ENCODE measurements around the gene DCAF5. TPM values are rescaled to one million over a fixed set of nuclear protein-coding genes. Genes with fewer than 3 reads are reported as not detected.
A peak's percentile ranks its signal among the peaks of the same experiment; 100 is the strongest.

DCAF5 gene
- total and polyA plus RNA-seq, 2 of the 8 experiments (the other 6 are each of a cell fraction or from before 2014, with no cell fraction given) = 24.3 to 31.0 TPM

DNA sequence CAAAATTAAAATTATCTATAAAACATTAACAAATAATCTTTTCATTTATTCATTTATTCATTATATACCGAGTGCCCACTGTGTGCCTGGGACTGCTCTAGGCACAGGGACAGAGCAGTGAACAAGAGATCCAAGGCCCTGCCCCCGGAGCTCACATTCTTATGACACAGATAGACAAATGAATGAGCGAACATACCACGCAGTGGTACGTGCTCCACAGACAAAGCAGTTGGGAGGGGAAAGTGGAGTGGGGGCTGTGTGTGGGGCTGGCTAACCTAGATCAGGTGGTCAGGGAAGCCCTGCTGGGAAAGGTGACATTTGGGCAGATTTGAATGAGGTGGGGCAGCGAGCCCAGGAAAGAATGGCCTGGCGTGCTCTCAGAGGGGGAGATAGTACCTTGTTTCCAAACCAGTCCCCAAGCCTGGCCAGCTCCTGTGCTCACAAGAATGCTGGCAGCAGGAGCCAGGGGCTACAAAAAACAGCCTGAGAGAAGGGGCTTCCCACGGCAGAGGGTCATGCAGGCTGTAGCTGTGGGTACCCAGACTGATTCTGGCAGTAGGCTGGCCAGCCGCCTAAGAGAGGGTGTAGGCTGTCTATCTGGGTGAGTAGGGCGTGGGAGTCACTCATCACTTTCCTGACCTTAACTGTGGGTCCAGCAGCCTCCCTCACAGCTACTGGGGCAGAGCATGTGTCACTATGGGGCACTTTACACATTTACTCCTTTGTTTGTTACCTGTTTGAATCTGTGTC lies 116.0 kb downstream of the DCAF5 start:
- Histone ChIP-seq H3K4me1 (replicated peaks in 1 of 4; ENCODE audit: control insufficient read depth in 3 of 4, insufficient read depth in 4 of 4, low read length in 3 of 4) (peaks cover 3 to 19% (median 10%) of the 10 kb centered on the region in 4 experiments), H3K23ac (ENCODE audit: insufficient read length) (no peak overlapping the region), H3K4ac (replicated peaks; ENCODE audit: insufficient read length, low read depth, low read length) (peak overlapping the region; percentile 79), H2AK5ac (ENCODE audit: low read depth, low read length) (peak overlapping the region; percentile 18; the same call in 1 of the 2 replicates), H2BK5ac (ENCODE audit: low read depth, low read length) (peak overlapping the region; percentile 76; the same call in 1 of the 2 replicates), H3K9ac (replicated peaks in 1 of 4; ENCODE audit: extremely low read depth in 1 of 4, low read depth in 3 of 4, low read length in 3 of 4) (no peak overlapping the region), H3K79me1 (ENCODE audit: low read depth, low read length) (no peaks in the 10 kb centered on the region), H2BK120ac (replicated peaks; ENCODE audit: low read depth, low read length) (peak overlapping the region; percentile 40), H4K20me1 (replicated peaks in 1 of 2; ENCODE audit: control insufficient read depth in 1 of 2, insufficient read depth in 2 of 2, low read length in 2 of 2) (no peaks in the 10 kb centered on the region), H2BK15ac (ENCODE audit: low read length) (peak overlapping the region; percentile 82; the same call in 1 of the 2 replicates), H3K56ac (replicated peaks; ENCODE audit: insufficient read length, low read depth, low read length) (no peak overlapping the region), H2BK20ac (ENCODE audit: low read length) (peak overlapping the region; percentile 49; the same call in 1 of the 2 replicates), H3K23me2 (ENCODE audit: low read depth, low read length) (no peaks in the 10 kb centered on the region), H3K27ac (ENCODE audit: low read depth, low read length) (no peak overlapping the region), H3K4me3 (ENCODE audit: extremely low read depth in 1 of 4, insufficient read depth in 2 of 4, low read depth in 3 of 4, low read length in 4 of 4) (peak overlapping the region in 1 of 4 experiments; percentile 8; a peak in 1 of 8 replicates), H3K18ac (ENCODE audit: extremely low read depth, low read length) (peak overlapping the region; percentile 39), H4K8ac (ENCODE audit: extremely low read depth, insufficient read depth, low read length) (no peak overlapping the region; the same call in 1 of the 2 replicates), H4K5ac (ENCODE audit: insufficient read length, low read depth, low read length) (no peak overlapping the region), H3K36me3 (ENCODE audit: control insufficient read depth in 2 of 4, insufficient read depth in 4 of 4, low read length in 3 of 4) (no peaks in the 10 kb centered on the region), H2BK12ac (ENCODE audit: low read depth, low read length) (peak overlapping the region; percentile 98), H3K9me3 (ENCODE audit: insufficient read depth in 2 of 2, low read depth in 1 of 2, low read length in 1 of 2) (no peaks in the 10 kb centered on the region), H3K79me2 (ENCODE audit: control insufficient read depth in 1 of 2, insufficient read depth in 2 of 2, low read length in 2 of 2) (no peaks in the 10 kb centered on the region), H3K27me3 (replicated peaks in 1 of 4; ENCODE audit: control insufficient read depth in 3 of 4, extremely low read depth in 1 of 4, insufficient read depth in 3 of 4, low read length in 3 of 4) (no peaks in the 10 kb centered on the region), H2AFZ (ENCODE audit: low read length) (no peak overlapping the region), H3K14ac (ENCODE audit: insufficient read length) (no peak overlapping the region), H4K91ac (replicated peaks; ENCODE audit: insufficient read length, low read length) (peak overlapping the region; percentile 81), H3K4me2 (ENCODE audit: insufficient read depth in 1 of 2, low read depth in 2 of 2, low read length in 2 of 2) (peak overlapping the region in 1 of 2 experiments; percentile 8; a peak in 1 of 4 replicates)
- TF ChIP-seq GABPA (IDR thresholded peaks at IDR 0.05; ENCODE audit: borderline replicate concordance, insufficient read depth, low read length) (no peak), SRF (IDR thresholded peaks at IDR 0.05; ENCODE audit: low read depth, low read length) (no peak)
- TF ChIP-seq, protein P1, sequence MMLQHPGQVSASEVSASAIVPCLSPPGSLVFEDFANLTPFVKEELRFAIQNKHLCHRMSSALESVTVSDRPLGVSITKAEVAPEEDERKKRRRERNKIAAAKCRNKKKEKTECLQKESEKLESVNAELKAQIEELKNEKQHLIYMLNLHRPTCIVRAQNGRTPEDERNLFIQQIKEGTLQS (IDR thresholded peaks at IDR 0.05; ENCODE audit: insufficient read depth, low read depth, low read length) = no peak
- POLR2A ChIA-PET (ENCODE audit: partially characterized antibody) = interaction anchor here (0.6 to 1.6 kb wide), 8 partner anchors 9 to 123 kb away, joined by 3 to 5 read pairs (median 4); no protein-coding TSS in a partner anchor
- no peak for DNase-seq (ENCODE audit: low read depth in 1 of 2, low spot score in 2 of 2)
- CTCF ChIA-PET (ENCODE audit: partially characterized antibody) = interaction anchor here (1.2 to 4.3 kb wide), 8 partner anchors 9 to 174 kb away, joined by 3 to 14 read pairs (median 8); no protein-coding TSS in a partner anchor
- FAIRE-seq = no peak
- WGBS, 2 experiments (ENCODE audit: extremely low coverage in 1 of 2, insufficient coverage in 1 of 2, insufficient read length in 1 of 2, insufficient replicate concordance in 2 of 2, low coverage in 1 of 2, low lambda C conversion rate in 2 of 2, missing lambda C conversion rate in 1 of 2) = 88% methylated on average over 10 of the region's 10 CpGs; no CpG with 5 or more reads in 1 of the 2 experiments
